ENCODE data around the gene PWWP2B.

- TF ChIP-seq POLR2AphosphoS5 (IDR thresholded peaks at IDR 0.05) (peak; percentile 60 to 87 (median 81)), CTCF (IDR thresholded peaks at IDR 0.05 in 8 of 11, conservative IDR thresholded peaks at IDR 0.05 in 3 of 11) (no peak)
These were observed 30.5 kb upstream of the PWWP2B start for GRCh38 chr10:132366499-132366898.
